Calu3 (cell line): ENCODE data around the gene PDCL3. TPM values are rescaled to one million over a fixed set of nuclear protein-coding genes. Genes with fewer than 3 reads are reported as not detected.

Source experiments
- BruUV-seq: library from RNA; stranded (reverse); fragments of 400-500 nt; replicated peaks from 2 replicates; lab custom pipeline; 2021; lab: Mats Ljungman, UMichigan
- CTCF ChIA-PET: fragments of 300-600 bp; sonication (Branson Sonifier 250); formaldehyde crosslinking; loops from one replicate; lab custom pipeline; 2022; ENCODE audit warnings: antibody characterized with exemption; lab: Charles Lee
- DNase-seq: peaks from one replicate; pipeline ENCODE4 v3.0.0; 2022
- H3K27ac Mint-ChIP-seq: one replicate; pipeline ENCODE4 v1.8.0; 2022; ENCODE audit warnings: mixed read lengths; ENCODE audit not compliant: unreplicated experiment
- H3K27me3 Mint-ChIP-seq: one replicate; pipeline ENCODE4 v1.8.0; 2022; ENCODE audit warnings: mixed read lengths; ENCODE audit not compliant: unreplicated experiment
- H3K36me3 Mint-ChIP-seq: one replicate; pipeline ENCODE4 v1.8.0; 2022; ENCODE audit warnings: mild to moderate bottlenecking, moderate library complexity, mixed read lengths; ENCODE audit not compliant: insufficient read depth, unreplicated experiment
- H3K4me1 Mint-ChIP-seq: one replicate; pipeline ENCODE4 v1.8.0; 2022; ENCODE audit warnings: mild to moderate bottlenecking, low read depth, mixed read lengths; ENCODE audit not compliant: unreplicated experiment
- H3K4me3 Mint-ChIP-seq: one replicate; pipeline ENCODE4 v1.8.0; 2022; ENCODE audit warnings: mild to moderate bottlenecking, low read depth, moderate library complexity, mixed read lengths; ENCODE audit not compliant: unreplicated experiment
- H3K9me3 Mint-ChIP-seq: one replicate; pipeline ENCODE4 v1.8.0; 2022; ENCODE audit warnings: low read depth, mixed read lengths; ENCODE audit not compliant: unreplicated experiment
- intact Hi-C: fragments of 100-400 bp; cut with micrococcal nuclease; formaldehyde crosslinking; loops from one replicate; pipeline ENCODE4 v1.10.0; 2022; ENCODE audit not compliant: unreplicated experiment
- total RNA-seq: library from RNA; stranded (reverse); gene quantifications from 2 replicates; pipeline ENCODE4 v1.2.3, GENCODE V29; 2022
- TF ChIP-seq, protein P1 (sequence below): fragments of 200-600 bp; IDR thresholded peaks from one replicate; pipeline ENCODE4 v1.8.0; 2022; ENCODE audit warnings: antibody characterized with exemption; ENCODE audit not compliant: unreplicated experiment

PDCL3 gene
- total RNA-seq, 1 experiment from 2014 or later, result 23.0 TPM

DNA sequence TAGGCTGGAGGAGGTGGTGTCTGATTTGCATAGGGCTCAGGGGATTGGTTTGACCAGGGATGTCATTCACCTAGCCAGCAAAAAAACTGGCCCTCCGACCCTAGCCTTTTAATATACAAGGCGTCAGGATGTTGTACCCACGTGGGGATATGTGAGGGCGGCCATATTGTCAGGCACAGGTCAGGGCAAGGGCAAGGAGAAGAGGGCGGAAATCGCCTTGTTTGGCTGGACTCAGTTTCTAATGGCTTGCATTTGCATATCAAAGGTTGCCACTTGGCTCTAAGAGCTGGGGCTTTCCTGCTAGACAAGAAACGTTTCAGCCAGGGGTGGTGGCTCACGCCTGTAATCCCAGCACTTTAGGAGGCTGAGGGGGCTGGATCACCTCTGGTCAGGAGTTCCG, 24.9 kb upstream of the PDCL3 start:
- Mint-ChIP-seq H3K4me3 (no peak overlapping the region), H3K9me3 (peaks cover 2% of the 10 kb centered on the region), H3K4me1 (no peaks in the 10 kb centered on the region), H3K27me3 (peaks cover 10% of the 10 kb centered on the region), H3K36me3 (no peaks in the 10 kb centered on the region), H3K27ac (no peak overlapping the region)
- TF ChIP-seq, protein P1, sequence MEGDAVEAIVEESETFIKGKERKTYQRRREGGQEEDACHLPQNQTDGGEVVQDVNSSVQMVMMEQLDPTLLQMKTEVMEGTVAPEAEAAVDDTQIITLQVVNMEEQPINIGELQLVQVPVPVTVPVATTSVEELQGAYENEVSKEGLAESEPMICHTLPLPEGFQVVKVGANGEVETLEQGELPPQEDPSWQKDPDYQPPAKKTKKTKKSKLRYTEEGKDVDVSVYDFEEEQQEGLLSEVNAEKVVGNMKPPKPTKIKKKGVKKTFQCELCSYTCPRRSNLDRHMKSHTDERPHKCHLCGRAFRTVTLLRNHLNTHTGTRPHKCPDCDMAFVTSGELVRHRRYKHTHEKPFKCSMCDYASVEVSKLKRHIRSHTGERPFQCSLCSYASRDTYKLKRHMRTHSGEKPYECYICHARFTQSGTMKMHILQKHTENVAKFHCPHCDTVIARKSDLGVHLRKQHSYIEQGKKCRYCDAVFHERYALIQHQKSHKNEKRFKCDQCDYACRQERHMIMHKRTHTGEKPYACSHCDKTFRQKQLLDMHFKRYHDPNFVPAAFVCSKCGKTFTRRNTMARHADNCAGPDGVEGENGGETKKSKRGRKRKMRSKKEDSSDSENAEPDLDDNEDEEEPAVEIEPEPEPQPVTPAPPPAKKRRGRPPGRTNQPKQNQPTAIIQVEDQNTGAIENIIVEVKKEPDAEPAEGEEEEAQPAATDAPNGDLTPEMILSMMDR, result no peak
- no peak for DNase-seq
- BruUV-seq, result no TSS peak
- intact Hi-C loops, result no loop called here
- CTCF ChIA-PET, result no interaction called here

DNA sequence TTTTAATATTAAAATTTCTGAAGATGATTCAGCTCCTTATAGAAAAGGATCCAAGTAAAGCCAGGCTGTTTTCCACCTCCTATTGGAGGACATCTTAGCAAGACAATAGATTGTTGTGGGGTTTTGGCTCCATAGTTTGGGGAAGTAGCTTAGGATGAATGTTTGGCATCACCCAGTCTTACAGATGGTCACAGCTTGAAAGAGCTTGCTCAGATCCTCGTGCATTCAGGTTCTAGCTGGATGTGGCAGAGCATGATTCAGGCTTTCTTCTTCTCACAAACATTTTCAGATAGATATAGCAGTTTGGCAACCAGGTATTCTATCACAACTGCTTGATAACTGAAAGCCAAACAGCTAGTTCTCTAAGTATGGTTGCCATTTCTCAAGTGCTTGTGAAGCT, 23.6 kb upstream of the PDCL3 start:
- intact Hi-C loops, result no loop called here
- no TSS peak for BruUV-seq
- no peak overlapping the region for H3K27ac Mint-ChIP-seq
- H3K4me1 Mint-ChIP-seq, result peaks cover 8% of the 10 kb centered on the region
- H3K36me3 Mint-ChIP-seq, result no peaks in the 10 kb centered on the region
- TF ChIP-seq, protein P1, result no peak
- CTCF ChIA-PET, result interaction anchor here (0.7 kb wide), 2 partner anchors 9 to 103 kb away, joined by 3 read pairs; no protein-coding TSS in a partner anchor
- no peak for DNase-seq
- H3K27me3 Mint-ChIP-seq, result peaks cover 10% of the 10 kb centered on the region
- no peak overlapping the region for H3K4me3 Mint-ChIP-seq
- no peaks in the 10 kb centered on the region for H3K9me3 Mint-ChIP-seq

DNA sequence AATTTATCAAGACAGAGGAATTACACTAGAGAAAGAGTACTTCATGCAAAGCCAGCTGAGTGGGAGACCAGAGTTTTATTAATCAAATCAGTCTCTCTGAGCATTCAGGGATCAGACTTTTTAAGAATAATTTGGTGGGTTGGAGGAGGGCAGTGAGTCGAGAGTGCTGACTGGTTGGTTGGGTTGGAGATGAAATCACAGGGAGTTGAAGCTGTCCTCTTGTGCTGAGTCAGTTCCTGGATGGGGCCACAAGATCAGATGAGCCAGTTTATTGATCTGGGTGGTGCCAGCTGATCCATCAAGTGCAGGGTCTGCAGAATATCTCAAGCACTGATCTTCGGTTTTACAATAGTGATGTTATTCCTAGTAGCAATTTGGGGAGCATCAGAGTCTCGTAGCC, 21.4 kb upstream of the PDCL3 start:
- H3K9me3 Mint-ChIP-seq, result no peaks in the 10 kb centered on the region
- BruUV-seq, result no TSS peak
- no peak for DNase-seq
- H3K4me3 Mint-ChIP-seq, result no peak overlapping the region
- no peaks in the 10 kb centered on the region for H3K36me3 Mint-ChIP-seq
- intact Hi-C loops, result no loop called here
- no peak overlapping the region for H3K27ac Mint-ChIP-seq
- CTCF ChIA-PET, result interaction anchor here (0.9 kb wide), 1 partner anchor 150 kb away, joined by 3 read pairs; no protein-coding TSS in a partner anchor
- H3K4me1 Mint-ChIP-seq, result peaks cover 8% of the 10 kb centered on the region
- TF ChIP-seq, protein P1, result no peak
- peaks cover 10% of the 10 kb centered on the region for H3K27me3 Mint-ChIP-seq

DNA sequence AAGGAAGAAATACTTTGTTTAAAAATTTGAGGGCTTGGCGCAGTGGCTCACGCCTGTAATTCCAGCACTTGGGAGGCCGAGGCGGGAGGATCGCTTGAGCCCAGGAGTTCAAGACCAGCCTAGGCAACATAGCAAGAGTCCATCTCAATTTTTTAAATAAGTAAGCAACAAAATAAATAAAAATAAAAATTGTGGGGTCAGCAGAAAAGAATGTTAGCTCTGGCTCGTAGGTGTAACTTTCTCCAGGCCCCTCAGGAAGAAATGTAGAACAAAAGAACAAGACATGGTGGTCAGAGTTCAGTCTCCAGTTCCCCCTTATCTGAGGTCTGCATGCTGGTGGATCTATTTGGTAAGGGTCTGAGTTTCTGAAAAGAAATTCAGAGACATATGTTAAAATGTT, 20.4 kb upstream of the PDCL3 start:
- peaks cover 10% of the 10 kb centered on the region for H3K27me3 Mint-ChIP-seq
- TF ChIP-seq, protein P1, result no peak
- DNase-seq, result no peak
- intact Hi-C loops, result no loop called here
- H3K36me3 Mint-ChIP-seq, result no peaks in the 10 kb centered on the region
- no peaks in the 10 kb centered on the region for H3K9me3 Mint-ChIP-seq
- H3K4me1 Mint-ChIP-seq, result peaks cover 8% of the 10 kb centered on the region
- no peak overlapping the region for H3K27ac Mint-ChIP-seq
- BruUV-seq, result no TSS peak
- CTCF ChIA-PET, result no interaction called here
- no peak overlapping the region for H3K4me3 Mint-ChIP-seq
